Measurements from ENCODE around the gene LRRC55.

LRRC55 gene

DNA sequence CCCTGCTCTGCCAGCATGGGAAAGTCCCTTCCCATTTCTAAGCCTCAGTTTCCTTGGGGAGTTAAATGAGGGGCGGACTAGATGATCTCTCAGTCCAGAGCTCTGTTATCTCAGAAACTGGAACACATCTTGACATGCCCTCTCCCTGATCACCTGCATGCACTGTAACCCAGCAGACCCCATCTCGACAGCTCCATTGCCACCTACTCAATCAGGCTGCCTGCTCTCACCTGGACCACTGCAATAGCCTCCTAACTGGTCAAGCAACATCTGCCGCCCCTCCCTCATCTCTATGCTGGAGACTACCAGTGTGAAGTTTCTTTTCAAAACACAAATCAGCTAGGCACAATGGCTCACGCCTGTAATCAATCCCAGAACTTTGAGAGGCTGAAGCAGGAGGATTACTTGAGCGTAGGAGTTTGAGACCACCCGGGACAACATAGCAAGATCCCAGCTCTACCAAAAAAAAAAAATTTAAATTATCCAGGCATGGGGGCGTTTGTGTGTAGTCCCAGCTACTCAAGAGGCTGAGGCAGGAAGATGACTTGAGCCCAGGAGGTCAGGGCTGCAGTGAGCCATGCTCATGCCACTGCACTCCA is 22.2 kb downstream of the LRRC55 start:
- DNase-seq: no peak

DNA sequence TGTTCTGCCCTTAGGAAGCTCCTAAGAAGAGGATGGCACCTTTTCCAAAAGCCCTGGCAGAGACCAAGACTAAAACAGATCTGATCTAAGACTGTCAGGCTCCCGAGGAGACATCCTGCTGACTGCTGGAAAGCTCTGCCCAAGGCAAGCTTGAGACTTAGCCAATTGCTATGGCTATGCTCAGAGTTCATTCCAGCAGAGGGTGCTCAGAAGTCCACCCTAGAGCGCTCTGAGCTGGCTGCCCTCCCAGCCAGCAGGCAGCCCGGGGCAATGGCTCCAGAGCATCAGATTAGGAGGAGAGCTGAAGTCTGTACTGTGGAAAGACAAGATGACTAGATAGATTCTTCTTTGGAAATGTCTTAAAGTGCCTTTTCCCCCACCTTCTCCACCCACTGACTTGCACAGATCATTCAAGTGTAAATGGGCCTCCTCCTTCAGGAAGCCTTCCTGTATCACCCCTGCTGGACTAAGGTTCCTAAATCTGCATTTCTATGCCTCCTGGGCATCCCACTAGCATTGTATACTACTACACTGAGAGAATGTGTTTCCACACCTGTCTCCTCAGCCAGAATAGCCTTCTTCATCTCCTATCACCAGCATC is 23.4 kb downstream of the LRRC55 start:
- peak; percentile 41 for DNase-seq

DNA sequence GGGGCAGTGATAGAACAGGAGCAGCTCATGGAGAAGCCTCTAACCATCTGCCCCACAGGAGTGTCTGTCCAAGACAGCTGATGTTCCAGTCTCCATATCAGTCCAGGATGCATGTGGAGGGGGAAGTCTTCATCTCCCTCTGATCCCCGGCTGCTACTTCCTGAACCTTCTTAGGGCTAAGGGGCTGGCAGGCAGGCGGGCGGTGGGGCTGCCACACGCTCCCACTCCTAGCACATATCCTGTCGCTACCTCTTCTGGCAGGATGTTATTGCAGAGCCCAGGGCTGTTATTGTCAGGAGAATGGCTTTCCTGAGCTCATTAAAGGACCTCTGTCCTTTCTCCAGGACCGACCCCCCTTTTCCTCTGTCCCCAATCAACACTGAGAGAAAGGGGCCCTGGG is 25.4 kb downstream of the LRRC55 start:
- DNase-seq: no peak

DNA sequence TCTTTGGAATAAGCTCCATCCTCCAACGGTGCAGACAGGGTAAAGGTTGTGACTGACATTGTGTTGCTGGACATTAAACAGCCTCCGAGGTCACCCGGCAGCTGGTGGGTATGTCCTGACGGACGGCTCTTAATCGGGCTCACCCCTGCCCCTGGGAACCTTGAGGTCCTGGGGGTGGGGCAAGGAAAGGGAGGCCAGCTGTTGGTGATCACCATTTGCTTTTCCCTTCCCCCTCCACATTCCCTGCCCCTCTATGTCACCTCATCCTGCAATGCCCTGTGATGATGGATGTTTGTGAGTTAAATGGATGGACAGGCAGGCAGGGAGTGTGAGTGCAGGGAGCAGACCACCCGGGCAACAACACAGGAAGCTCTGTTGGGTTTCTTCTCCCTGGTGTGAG is 29.0 kb downstream of the LRRC55 start:
- no peak for DNase-seq

DNA sequence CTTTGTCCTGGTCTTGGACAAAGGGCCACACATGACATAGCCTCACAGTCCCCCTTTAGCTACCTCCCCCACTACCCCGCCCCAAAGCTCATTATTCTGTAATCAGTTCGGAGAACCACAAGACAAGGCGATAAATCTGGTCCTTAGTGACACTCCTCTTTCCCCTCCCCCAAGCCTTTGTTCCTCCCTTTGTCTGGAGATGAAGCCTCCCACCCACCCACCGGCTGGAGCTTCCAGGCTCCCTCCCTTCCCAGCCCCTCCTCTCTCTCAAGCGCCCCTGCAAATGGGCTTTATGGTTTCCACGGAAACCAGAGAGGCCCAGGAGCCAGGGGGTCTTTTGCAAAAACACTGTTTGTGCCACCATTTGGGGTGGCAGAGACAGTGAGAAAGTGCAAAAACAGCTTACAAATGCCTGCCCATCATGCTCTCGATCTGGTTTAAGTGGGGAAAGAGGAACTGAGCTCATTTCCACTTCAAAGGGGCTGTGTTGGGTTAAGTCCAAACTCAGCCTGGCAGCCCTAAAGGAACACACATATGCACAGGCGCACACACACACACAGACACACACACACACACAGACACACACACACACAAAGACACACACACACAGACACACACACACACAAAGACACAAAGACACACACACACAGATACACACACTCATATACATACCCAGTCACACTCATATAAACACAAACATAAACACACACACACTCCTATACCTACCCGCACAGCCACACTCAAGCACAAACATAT is 31.8 kb downstream of the LRRC55 start:
- no peak for DNase-seq

DNA sequence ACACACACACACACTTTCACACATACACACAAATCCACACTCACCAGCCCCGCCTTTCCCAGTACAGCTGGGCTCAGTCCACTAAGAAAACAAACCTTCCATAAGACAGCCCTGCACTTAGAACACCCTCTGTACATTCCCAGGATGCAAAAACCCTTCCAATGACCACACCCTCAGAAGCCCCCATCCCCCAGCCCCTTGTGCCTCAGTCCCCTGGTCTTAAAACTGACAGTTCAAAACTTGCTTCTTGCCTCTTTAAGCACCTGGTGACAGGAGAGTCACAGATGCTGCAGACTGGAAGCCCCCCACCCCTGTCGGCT is 32.3 kb downstream of the LRRC55 start:
- no peak for DNase-seq

DNA sequence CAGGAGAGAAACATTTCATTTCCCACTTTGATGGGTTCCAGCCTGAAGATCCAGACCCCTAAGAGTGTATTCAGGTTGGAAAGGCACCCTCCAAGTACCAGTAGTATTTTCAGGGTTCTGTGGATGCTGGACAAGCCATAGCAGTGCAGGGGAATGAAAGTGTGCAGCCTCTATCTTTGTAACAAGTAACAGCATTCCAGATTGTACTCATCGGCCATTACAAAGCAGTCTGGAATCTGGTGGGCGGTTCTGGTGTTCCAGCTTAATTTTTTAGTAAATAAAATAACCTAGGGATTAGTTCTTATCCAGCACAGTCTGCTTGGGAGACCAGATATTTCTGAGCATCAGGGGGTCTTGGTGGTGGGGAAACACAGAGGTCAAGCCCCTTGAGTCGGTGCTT is 32.7 kb downstream of the LRRC55 start:
- DNase-seq: no peak

DNA sequence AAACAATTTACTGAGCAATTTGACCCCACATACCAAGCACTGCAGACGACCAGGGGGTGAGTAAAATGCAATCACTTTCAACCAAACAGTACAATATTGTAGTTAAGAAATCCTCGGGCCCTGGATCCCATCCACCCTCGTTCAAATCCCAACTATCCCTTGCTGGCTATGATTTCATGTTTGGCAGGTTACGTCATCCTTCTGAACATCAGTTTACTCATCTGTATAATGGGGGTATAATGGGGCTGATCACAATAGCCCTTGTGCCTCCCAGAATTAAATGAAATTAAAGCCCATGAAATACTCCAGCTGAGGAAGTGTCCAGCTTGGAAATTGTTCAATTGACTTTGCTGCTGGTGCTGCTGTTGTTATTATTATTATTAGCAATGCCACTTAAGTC is 34.7 kb downstream of the LRRC55 start:
- DNase-seq: no peak

DNA sequence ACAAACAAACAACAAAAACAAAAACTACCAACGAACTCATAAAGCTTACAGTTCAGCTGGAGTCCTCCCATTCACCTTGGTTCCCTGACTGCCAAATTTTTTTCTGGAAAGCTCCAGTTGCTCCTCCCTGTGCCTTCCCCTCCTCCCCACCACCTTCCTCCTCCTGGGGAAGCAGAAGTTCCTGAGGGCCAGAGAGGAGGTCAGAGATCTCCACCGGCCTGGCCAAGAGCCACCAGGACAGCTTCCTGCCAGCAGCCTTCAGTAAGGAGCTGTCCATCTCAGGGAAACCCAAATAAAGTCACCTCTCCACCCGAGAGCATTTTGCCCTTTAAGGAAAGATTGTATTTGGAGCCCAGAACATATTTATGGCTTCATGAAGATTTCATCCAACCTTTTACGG is 35.3 kb downstream of the LRRC55 start:
- DNase-seq: no peak

DNA sequence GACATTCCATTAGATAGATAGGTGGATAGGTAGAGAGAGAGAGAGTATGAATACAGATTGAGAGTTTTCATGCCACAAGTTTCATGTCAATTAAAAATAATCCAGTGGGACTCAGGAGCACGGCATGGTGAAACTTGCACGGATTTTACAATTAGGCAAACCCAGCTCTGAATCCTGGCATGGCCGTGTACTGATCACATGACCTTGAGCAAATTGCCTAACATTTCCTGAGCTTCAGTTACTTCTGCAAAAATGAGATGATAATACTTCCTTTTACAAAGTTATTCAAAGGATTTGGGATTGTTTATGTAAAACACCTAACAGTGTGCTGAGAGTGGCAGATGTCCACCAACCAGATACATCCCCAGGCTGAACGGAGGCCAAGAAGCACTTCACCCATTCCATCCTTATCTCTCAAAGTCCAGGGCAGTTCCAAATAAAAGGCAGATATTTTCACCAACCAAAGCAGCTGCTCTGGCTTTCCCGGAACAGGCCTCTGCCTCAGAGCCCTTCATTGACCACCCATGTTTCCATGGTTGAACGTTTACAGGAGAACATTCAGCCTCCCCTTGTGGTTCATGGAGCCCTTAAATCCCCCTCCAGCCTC is 37.4 kb downstream of the LRRC55 start:
- DNase-seq: no peak

DNA sequence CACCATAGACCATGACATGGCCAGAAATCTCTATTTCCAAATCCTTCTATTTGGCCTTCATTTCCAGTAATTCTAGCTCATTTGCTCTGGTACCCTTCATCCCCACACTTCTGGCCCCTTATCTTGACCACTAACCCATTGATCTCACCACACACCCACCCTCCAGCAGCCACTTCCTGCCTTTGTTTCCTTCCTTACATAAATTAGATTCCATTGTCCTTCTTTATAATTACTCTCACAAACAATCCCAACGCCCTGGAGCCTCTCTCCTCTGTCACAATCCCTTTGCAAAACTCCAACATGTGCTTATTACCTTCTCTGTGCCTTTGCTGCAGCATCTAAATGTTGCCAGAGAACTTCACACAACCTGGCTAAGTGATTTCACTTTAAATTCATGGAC is 40.5 kb downstream of the LRRC55 start:
- no peak for DNase-seq

DNA sequence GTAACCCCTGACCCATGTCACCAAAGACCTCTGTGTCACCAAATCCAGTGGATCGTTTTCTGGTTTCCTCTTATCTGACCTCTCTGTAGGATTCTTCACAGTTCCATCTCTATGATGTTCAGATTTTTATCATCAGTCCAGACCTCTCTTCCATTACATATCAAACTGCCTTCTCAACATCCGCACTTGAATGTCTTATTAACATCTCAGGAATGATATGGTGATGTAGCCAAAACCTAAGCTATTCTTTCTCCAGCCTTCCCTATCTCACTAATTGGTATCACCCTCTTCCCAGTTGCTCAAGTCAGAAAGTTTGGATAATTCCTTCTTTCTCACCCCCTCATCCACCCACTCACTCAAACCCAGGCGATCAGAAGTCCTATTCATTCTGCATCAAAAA is 41.8 kb downstream of the LRRC55 start:
- no peak for DNase-seq

DNA sequence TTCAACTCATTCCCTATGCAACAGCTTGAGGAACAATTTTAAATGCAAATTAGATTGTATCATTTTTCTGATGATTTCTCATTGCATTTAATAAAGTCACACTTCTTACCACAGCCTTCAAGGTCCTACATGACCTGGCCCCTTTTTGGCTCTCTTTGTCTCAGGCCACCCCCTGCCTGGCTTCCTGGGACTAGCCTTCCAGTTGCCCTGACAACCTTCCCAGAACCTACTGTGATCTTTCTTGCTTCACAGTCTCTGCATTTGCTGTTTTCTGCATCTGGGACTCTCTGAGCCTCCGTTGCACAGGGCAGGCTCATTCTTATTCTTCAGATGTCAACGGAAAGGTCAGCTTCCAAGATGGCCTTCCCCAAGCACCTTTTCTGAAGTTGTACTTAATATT is 42.4 kb downstream of the LRRC55 start:
- peak; percentile 9 for DNase-seq

DNA sequence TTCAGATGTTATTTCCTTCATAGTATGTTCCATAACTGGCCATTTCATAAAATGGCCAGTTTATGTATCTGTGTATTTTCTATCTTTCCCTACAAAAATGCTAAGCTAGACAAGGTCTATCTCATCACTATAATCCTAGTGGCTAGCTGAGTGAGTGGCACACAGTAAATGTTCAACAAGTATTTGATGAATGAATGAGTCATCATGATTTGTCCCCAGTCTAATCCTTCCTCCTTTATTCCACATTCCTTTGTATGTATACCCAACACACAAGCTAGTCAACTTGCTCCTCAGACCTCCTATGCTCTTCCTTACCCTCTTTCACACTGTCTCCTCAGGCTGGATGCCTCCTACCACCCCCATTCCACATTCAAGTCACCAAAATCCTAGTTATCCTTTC is 42.8 kb downstream of the LRRC55 start:
- no peak for DNase-seq

DNA sequence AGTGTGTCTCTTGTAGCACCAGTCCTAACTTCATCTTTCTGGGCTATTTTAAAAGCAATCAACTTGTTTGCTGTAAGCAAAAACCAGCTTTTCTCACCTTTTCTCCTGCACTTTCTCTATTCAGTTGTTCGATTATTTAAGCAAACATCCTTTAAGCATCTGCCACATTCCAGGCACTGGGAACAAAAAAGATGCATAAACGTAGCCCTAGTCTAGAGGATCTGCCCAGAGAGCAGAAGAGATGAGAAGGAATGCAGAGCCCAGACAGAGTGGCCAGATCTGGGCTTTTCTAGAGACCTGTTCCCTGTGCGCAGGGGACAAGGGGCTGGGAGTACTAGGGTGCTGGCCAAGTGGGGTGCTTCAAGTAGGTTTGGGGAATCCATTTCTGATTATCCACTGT is 46.8 kb downstream of the LRRC55 start:
- DNase-seq: no peak

DNA sequence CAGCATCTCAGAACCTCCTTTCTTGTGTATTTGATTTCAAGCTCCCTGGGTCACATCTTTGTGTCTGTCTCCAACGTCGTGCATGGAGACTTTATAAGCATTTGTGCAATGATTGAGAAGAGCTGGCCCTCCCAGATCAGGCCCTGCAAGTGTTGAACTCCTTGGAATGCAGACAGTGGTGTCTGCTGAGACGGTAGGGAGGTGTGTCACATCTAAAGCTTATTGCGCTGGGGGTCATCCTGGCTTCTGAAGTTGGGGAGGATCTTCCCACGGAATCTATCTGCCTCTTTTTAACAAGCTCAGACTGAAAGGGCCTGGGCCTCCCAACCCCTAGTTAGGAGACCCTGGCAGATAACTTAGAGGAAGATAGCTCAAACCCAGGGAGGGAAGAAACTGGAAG is 48.6 kb downstream of the LRRC55 start:
- no peak for DNase-seq

DNA sequence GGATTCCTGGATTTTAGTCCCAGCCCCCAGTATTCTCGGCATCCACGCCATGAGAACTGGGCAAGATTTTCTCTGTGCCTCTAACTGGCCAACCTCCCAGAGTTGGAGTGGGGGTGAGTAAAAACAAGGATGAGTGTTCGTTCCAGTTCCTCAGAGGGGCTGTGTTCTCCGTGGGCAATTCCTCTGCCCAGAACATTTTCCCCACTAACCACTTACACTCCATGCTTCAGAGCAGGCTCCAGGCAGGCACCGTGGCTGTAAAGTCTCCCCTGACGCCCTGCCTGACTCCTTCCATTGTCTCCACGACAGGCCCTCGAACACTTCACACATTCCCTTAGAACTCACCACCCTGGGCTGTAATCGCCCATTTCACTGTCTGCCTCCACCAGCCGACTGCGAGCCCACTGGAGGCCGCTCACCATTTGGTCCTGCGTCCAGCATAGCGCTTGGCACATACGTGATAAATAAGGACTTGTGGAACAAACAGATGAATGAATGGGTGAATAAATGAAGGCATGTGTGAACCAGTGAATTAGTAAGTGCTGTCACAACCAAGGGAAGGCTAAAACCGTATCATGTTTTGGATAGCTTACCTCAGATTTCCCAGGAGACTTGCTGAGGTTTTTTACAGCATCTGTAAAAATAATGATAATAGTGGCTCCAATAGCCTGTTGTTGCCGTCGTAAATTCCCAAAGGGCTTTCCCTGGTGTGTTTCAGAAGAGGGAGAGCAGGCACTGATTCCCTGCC is 49.2 kb downstream of the LRRC55 start:
- DNase-seq: peak; percentile 64

DNA sequence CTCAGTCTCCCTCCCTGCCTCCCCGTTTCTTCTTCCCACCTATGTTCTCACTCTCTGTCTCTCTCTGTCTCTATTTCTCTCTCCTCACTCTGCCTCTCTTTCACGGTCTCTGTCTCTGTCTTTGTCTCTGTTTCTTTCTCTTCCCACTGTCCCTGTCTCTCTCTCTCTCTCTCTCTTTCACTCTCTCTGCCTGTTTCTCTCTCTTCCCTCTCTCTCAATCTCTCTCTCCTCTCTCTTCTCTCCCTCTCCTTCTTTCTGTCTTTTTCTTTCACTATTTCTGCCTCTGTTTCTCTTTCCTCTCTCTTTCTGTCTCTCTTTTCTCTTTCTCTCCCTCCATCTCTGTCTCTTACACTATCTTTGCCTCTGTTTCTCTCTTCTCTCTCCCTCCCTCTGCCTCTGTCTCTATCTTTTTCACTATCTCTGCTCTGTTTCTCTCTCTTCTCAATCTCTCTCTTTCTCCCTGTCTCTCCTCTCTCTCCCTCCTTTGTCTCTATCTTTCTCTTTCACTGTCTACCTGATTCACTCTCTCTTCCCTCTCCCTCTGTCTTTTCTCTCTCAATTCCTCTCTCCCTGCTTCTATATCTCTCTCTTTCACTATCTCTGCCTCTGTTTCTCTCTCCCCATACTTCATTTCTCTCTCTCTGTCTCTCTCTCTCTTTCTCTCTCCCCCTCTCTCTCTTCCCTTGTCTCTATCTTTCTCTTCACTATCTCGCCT is 49.9 kb downstream of the LRRC55 start:
- DNase-seq: no peak

DNA sequence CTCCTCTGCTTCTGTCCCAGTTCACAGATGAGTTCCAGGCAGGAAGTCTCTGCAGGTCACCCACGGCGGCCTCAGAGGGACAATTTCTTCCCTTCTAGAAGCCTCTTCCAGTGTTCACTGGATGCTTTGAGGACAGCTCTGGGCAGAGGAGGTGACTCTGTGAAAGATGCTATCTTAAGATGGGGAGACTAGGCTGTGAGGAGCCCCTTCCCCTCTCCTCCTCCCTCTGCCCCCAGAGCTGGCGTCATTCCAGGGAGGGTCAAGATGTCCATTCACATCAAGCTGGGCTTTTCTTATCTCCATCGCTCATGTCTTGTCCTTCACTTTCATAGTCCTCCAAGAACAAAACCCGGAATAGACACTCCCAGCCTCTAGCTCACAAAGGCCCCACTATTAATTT is 51.9 kb downstream of the LRRC55 start:
- DNase-seq: no peak

DNA sequence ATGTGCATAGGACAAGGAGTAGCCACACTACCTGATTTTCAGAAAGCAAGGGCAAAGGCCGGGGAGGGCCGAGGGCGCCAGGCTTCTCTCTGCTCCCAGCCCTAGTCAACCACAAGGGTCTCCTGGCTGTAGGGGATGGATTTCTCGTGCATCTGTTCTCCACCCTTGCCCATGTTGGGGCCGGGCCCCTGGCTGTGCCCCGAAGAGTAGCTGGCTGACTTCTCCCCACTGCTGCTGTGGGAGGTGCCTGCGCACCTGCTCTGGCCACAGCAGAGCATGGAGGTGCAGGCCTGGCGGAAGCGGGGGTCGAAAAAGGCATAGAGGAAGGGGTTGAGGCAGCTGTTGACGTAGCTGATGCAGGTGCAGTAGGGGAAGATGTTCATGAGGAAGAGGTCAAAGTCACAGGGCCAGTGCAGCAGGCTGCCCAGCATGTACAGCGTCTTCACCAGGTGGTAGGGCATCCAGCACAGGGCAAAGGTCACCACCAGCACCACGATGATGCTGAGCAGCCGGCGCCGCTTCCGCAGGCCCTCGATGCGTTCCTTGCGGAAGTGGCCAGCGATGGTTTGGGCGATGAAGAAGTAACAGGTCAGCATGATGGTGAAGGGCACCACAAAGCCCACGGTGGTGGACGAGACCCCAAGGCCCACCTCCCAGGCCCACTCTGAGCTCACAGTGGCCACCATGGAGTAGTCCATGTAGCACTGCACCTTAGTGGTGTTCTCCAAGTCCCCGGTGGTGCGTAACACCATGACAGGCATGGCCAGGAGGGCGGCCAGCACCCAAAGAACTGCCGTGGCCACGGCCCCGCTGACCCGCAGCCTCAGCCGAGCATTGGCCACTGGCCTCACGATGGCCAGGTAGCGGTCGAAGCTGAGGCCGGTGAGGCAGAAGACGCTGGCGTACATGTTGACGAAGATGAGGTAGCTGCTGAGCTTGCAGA is 54.3 kb downstream of the LRRC55 start:
- no peak for DNase-seq

DNA sequence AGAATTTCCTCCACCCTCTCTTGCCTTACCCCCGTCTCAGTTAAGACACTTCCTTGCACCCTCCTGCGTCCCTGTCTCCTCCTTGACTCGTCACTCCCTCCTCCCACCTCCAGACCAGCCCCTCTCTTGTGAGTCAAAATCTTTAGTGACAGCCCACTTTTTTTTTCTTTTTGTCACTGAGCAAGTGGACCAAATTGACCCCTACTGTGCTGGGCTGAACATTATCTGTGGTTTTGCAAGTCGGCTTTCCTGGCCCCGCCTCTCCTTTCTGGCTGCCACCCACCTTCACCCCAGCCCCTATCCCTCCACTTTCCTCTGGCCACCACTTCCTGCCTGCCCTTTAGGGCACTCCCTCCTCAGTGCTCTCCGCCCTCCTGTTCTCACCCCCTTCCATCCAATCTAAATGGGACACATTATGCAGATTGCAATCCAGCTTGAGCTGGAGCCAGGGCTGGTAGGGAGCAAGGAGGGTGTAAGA is 55.5 kb downstream of the LRRC55 start, which contains the start of gene APLNR:
Gene APLNR (minus strand): TSS at position 47 of the 478 bp plus-strand sequence. CDS start 246 bp downstream, outside the sequence.
- no peak for DNase-seq

All from midbrain (tissue), 1 donor.